ENCODE data around the gene CTDSPL.

Gene CTDSPL

GRCh38 chr3:38008191-38008701, 146.6 kb downstream of the CTDSPL start:
- H3K27me3 ChIP-seq (ENCODE audit: control insufficient read depth, insufficient read depth, low read length), result no peaks in the 10 kb centered on the region
- no peak overlapping the region for H3K4me3 ChIP-seq (ENCODE audit: low read length)
- H3K36me3 ChIP-seq (ENCODE audit: control insufficient read depth, insufficient read depth, low read length), result peaks cover 18% of the 10 kb centered on the region
- H3K9ac ChIP-seq (ENCODE audit: low read length), result no peak overlapping the region
- H3K9me3 ChIP-seq (ENCODE audit: control insufficient read depth, low read length), result no peaks in the 10 kb centered on the region
- peaks cover 31% of the 10 kb centered on the region for H3K4me1 ChIP-seq (ENCODE audit: control insufficient read depth, insufficient read depth, low read length)

- H3K9ac ChIP-seq (ENCODE audit: low read length), result no peak overlapping the region
- no peaks in the 10 kb centered on the region for H3K27me3 ChIP-seq (ENCODE audit: control insufficient read depth, insufficient read depth, low read length)
- H3K9me3 ChIP-seq (ENCODE audit: control insufficient read depth, low read length), result no peaks in the 10 kb centered on the region
- H3K4me3 ChIP-seq (ENCODE audit: low read length), result no peak overlapping the region
- peaks cover 12% of the 10 kb centered on the region for H3K36me3 ChIP-seq (ENCODE audit: control insufficient read depth, insufficient read depth, low read length)
- peaks cover 23% of the 10 kb centered on the region for H3K4me1 ChIP-seq (ENCODE audit: control insufficient read depth, insufficient read depth, low read length)
Observed at GRCh38 chr3:38008971-38009580, 147.4 kb downstream of the CTDSPL start.

DNA sequence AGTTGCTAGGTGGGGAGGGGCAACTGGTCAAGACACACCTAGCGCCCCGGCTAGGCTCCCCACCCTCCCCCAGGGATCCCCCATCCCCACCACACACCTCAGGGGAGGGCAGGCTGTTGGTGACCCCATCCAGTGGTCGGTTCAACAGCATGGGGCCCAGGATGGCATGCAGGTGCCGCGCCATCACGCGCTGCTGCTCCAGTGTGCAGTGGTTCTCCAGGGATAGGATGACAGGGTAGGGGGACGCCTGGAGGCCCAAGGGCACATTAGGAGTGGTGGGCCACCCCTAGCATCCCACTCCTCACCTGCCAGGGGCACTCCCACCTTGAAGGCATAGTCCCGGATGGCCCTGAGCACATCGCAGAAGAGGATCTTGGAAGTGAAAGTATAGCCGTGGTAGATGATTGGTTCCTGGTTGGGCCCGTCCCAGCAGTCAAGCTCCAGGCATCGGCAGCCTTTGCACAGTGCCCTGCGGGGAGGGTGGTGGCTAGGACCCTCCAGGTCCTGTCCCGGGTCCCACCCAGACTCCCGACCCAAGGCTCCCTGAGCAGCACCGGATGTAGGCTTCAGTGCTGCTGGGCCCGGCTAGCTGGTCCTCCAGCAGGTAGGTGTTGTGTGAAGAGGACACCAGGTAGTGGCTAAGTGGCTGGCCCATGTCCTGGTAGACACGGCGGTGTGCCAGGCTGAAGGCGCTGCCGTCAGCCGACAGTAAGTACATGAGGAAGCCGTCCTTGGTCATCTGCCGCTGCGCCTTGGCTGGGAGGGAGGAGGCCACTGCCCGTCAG, 148.3 kb downstream of the CTDSPL start:
- Histone ChIP-seq H3K9ac (ENCODE audit: low read length) (no peak overlapping the region), H3K4me1 (ENCODE audit: control insufficient read depth, insufficient read depth, low read length) (peaks cover 13% of the 10 kb centered on the region), H3K36me3 (ENCODE audit: control insufficient read depth, insufficient read depth, low read length) (peaks cover 12% of the 10 kb centered on the region), H3K9me3 (ENCODE audit: control insufficient read depth, low read length) (no peaks in the 10 kb centered on the region), H3K4me3 (ENCODE audit: low read length) (no peak overlapping the region), H3K27me3 (ENCODE audit: control insufficient read depth, insufficient read depth, low read length) (no peaks in the 10 kb centered on the region)

DNA sequence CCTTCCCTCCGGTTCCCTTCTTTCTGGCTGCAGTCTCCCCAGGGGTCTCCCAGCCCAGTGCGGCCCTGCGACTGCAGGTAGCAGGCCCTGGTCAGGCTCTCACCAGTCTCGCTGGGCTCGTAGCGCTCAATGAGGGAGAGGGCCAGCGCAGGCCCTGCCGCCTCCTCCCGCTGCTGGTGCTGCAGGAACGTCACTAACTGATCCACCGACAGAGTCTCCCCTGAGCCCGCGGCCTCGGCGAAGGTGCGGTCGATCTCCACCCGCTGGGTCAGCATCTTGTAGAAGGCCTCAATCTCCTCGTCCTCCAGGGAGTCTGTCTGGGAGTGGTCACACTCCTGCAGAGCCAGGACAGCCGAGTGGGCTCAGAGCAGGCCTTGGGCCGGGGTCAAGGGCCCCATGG, 149.4 kb downstream of the CTDSPL start:
- H3K4me1 ChIP-seq (ENCODE audit: control insufficient read depth, insufficient read depth, low read length), result peaks cover 2% of the 10 kb centered on the region
- no peaks in the 10 kb centered on the region for H3K9me3 ChIP-seq (ENCODE audit: control insufficient read depth, low read length)
- H3K9ac ChIP-seq (ENCODE audit: low read length), result no peak overlapping the region
- no peak overlapping the region for H3K4me3 ChIP-seq (ENCODE audit: low read length)
- H3K36me3 ChIP-seq (ENCODE audit: control insufficient read depth, insufficient read depth, low read length), result peaks cover 5% of the 10 kb centered on the region
- no peaks in the 10 kb centered on the region for H3K27me3 ChIP-seq (ENCODE audit: control insufficient read depth, insufficient read depth, low read length)

GRCh38 chr3:38015485-38015884, 153.8 kb downstream of the CTDSPL start:
- Histone ChIP-seq H3K4me3 (ENCODE audit: low read length) (no peak overlapping the region), H3K36me3 (ENCODE audit: control insufficient read depth, insufficient read depth, low read length) (peaks cover 4% of the 10 kb centered on the region), H3K27me3 (ENCODE audit: control insufficient read depth, insufficient read depth, low read length) (no peaks in the 10 kb centered on the region), H3K9ac (ENCODE audit: low read length) (no peak overlapping the region), H3K9me3 (ENCODE audit: control insufficient read depth, low read length) (no peaks in the 10 kb centered on the region), H3K4me1 (ENCODE audit: control insufficient read depth, insufficient read depth, low read length) (peaks cover 9% of the 10 kb centered on the region)

GRCh38 chr3:38015984-38016383, 154.3 kb downstream of the CTDSPL start:
- H3K4me3 ChIP-seq (ENCODE audit: low read length), result no peak overlapping the region
- peaks cover 4% of the 10 kb centered on the region for H3K36me3 ChIP-seq (ENCODE audit: control insufficient read depth, insufficient read depth, low read length)
- H3K4me1 ChIP-seq (ENCODE audit: control insufficient read depth, insufficient read depth, low read length), result peaks cover 9% of the 10 kb centered on the region
- H3K9me3 ChIP-seq (ENCODE audit: control insufficient read depth, low read length), result no peaks in the 10 kb centered on the region
- H3K27me3 ChIP-seq (ENCODE audit: control insufficient read depth, insufficient read depth, low read length), result no peaks in the 10 kb centered on the region
- H3K9ac ChIP-seq (ENCODE audit: low read length), result no peak overlapping the region

DNA sequence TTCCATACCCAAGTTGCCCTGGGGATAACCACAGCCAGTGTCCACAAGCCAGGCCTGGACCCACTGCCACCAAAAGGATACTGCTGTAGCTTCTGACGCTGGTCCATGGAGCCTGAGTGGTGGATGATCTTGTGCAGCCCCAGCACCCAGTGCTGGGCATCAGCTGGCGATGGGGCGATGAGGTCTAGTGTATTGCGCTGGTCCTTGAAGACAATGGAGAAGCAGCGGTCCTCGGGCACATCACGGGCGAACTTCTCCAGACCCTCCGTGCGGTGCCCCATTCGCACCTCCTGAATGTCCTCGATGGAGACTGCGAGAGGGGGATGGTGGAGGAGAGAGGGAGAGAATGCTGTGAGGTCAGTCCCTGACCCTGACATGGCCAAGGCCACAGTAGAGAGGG, 154.7 kb downstream of the CTDSPL start:
- peaks cover 9% of the 10 kb centered on the region for H3K4me1 ChIP-seq (ENCODE audit: control insufficient read depth, insufficient read depth, low read length)
- H3K36me3 ChIP-seq (ENCODE audit: control insufficient read depth, insufficient read depth, low read length), result peaks cover 4% of the 10 kb centered on the region
- H3K9me3 ChIP-seq (ENCODE audit: control insufficient read depth, low read length), result no peaks in the 10 kb centered on the region
- no peak overlapping the region for H3K9ac ChIP-seq (ENCODE audit: low read length)
- H3K4me3 ChIP-seq (ENCODE audit: low read length), result no peak overlapping the region
- no peaks in the 10 kb centered on the region for H3K27me3 ChIP-seq (ENCODE audit: control insufficient read depth, insufficient read depth, low read length)

DNA sequence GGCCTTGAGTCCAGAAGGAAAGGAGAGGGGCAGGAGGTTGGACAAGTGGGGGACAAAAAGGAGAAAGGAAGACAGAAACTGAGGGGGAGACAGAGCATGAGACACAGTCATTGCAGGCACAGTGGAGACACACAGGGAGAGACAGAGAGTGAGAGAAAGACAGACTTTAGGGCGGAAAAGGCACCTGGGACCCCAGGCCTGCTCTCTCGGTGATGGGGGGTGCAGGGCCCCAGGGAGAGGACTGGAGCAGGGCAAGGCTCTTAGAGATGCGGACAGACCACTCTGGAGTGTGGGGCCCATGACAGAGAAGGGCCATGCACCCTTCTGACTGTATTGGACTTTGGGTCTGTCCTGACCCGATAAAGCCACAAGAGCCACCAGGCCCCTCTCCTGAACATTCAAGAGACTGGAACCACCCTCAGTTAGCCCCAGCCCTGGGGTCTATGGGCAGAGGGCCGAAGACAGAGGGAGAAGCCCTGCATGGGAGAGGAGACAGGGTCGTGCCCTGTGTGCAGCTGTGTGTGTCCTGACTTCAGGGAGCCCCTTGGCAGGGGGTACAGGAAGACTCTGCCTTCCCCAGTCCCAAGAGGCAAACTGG, 155.3 kb downstream of the CTDSPL start:
- Histone ChIP-seq H3K36me3 (ENCODE audit: control insufficient read depth, insufficient read depth, low read length) (peaks cover 4% of the 10 kb centered on the region), H3K4me1 (ENCODE audit: control insufficient read depth, insufficient read depth, low read length) (peaks cover 9% of the 10 kb centered on the region)

DNA sequence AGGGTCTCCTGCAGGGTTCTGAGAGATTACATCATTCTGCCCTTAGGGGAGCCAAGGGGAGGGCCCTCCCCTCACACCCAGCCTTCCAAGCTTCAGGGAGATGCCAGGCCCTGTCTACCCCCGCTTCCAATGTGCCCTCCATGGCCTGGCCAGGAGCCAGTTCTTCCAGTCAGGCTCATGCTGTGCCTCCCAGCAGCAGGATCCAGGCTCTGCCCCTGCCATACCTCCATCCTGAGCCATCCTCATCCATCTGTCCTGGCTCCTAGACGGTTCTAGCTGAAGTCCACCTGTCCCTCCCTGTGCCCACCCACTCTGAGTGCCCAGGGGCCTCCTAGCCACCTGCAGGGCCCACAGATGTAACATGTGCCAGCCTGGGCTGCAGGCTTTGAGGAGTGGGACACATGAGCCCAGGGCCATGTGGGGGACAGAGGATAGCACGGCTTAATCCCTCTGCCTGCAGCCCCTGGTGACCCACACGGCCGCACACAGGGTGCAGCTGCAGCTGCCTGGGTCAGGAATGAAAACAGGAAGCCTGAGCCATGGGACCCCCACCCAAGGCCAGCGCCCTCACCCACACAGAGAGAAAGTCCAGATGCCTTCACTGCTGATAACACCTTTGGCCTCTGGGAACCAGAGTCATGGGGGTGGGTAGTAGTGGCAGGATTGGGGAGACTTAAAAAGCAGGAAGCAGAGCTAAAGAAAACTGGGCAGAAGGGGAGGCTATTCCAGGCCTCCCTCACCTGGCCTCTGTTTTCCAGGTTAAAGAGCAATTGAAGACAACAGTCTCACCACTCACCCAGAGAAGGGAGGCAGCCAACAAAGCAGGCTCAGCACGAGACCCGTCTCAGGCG, 156.0 kb downstream of the CTDSPL start:
- H3K4me1 ChIP-seq (ENCODE audit: control insufficient read depth, insufficient read depth, low read length), result peaks cover 9% of the 10 kb centered on the region
- no peak overlapping the region for H3K4me3 ChIP-seq (ENCODE audit: low read length)
- H3K36me3 ChIP-seq (ENCODE audit: control insufficient read depth, insufficient read depth, low read length), result peaks cover 4% of the 10 kb centered on the region

More for the DNA sequence above, 155.3 kb downstream of the CTDSPL start:
- Histone ChIP-seq H3K27me3 (ENCODE audit: control insufficient read depth, insufficient read depth, low read length) (no peaks in the 10 kb centered on the region), H3K9ac (ENCODE audit: low read length) (no peak overlapping the region), H3K9me3 (ENCODE audit: control insufficient read depth, low read length) (no peaks in the 10 kb centered on the region), H3K4me3 (ENCODE audit: low read length) (no peak overlapping the region)

DNA sequence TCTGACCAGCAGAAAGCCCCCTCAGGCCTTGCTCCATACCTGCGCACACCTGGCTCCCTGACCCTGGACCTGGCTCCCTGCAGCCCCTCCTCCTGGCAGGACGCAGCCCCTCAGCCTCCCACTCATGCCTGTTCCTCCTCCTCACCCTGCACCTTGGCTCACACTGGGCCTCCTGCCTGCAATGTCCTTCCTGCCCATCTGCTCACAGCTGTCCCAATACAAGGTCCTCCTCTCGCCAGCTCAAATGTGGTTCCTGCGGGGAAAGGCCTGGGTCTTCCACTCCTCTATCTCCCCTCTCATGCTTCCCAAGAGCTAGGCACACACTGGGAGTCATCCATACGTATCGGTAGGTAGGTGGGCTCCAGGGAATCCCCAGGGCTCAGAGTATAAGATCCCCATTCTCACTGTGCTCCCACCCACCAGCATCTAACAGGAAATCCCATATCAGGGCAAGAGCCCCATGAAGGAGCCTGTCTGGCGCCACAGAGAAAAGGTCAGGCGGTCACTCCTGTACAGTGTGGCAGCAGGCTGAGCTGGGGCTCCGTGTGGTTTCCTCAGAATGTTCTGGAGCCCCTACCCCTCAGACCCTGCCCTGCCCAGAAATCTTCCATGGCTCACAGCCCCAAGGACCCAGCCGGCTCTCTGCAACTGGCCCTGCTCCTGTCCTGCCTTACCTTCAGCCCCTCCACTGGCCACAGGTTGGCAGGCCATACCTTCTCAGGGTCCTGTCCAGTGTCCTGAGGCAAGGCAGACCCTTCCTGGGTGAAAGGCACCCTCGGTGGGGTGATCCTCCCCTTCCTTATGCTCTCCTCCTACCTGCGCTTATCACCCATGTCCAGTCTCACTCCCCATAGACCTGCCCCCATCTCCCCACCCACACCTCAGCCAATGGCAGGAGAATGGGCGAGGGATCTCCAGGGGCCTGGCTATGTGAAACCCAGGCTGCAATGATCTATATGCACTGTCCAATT, 156.9 kb downstream of the CTDSPL start:
- H3K9ac ChIP-seq (ENCODE audit: low read length), result no peak overlapping the region
- peaks cover 4% of the 10 kb centered on the region for H3K36me3 ChIP-seq (ENCODE audit: control insufficient read depth, insufficient read depth, low read length)
- peaks cover 9% of the 10 kb centered on the region for H3K4me1 ChIP-seq (ENCODE audit: control insufficient read depth, insufficient read depth, low read length)
- H3K27me3 ChIP-seq (ENCODE audit: control insufficient read depth, insufficient read depth, low read length), result no peaks in the 10 kb centered on the region
- H3K4me3 ChIP-seq (ENCODE audit: low read length), result no peak overlapping the region
- no peaks in the 10 kb centered on the region for H3K9me3 ChIP-seq (ENCODE audit: control insufficient read depth, low read length)

More for the DNA sequence above, 156.0 kb downstream of the CTDSPL start:
- no peaks in the 10 kb centered on the region for H3K9me3 ChIP-seq (ENCODE audit: control insufficient read depth, low read length)
- no peak overlapping the region for H3K9ac ChIP-seq (ENCODE audit: low read length)
- no peaks in the 10 kb centered on the region for H3K27me3 ChIP-seq (ENCODE audit: control insufficient read depth, insufficient read depth, low read length)

Measured in mucosa of stomach (tissue), 1 donor.